HepG2 (cell line): ENCODE results near the gene BST1. TPM values are rescaled to one million over a fixed set of nuclear protein-coding genes. Genes with fewer than 3 reads are reported as not detected.

ENCODE experiments used
- ATAC-seq: fragments of 200-7000 bp; cut with Tn5 transposase; 3 replicates; pipeline ENCODE4 v1.9.1; 2020; ENCODE audit warnings: mild to moderate bottlenecking, moderate library complexity
- BruUV-seq: library from RNA; stranded (reverse); fragments of 400-500 nt; replicated peaks from 2 replicates; lab custom pipeline; 2021; lab: Mats Ljungman, UMichigan
- CTCF ChIA-PET: fragments of 300-600 bp; formaldehyde crosslinking; extraction: SDS; loops from one replicate; lab custom pipeline; 2021; ENCODE audit warnings: low total read pairs, inconsistent platforms, low intra/inter-chr PET ratio; lab: Yijun Ruan, JAX
- POLR2A ChIA-PET: fragments of 350-600 bp; sonication (Branson Sonifier 250); formaldehyde crosslinking; loops from one replicate; lab custom pipeline; 2020; ENCODE audit warnings: antibody characterized with exemption, inconsistent platforms; lab: Yijun Ruan, JAX
- DNase-seq: peaks from one replicate; pipeline ENCODE4 v3.0.0-alpha.2; 2015; ENCODE audit warnings: low spot score
- FAIRE-seq: peaks from 3 replicates; lab custom pipeline; 2011; peaks lifted over from hg19 to GRCh38; lab: Jason Lieb, UNC
- H2AFZ ChIP-seq: one replicate; pipeline ENCODE4 v1.6.1; 2011; ENCODE audit warnings: low read length, inconsistent platforms
- H3K27ac ChIP-seq: fragments of 300-600 bp; 3 replicates; pipeline ENCODE4 v1.8.0; 2011; ENCODE audit warnings: mixed run types, mild to moderate bottlenecking, mixed read lengths, low read length, inconsistent platforms; ENCODE audit not compliant: insufficient read depth; ENCODE audit errors: extremely low read length
- H3K27me3 ChIP-seq, 2 experiments: fragments of 200-600 bp in 1 of 2; 2 replicates in 1 of 2; 3 replicates in 1 of 2; pipeline versions ENCODE4 v1.6.0 to v1.8.0; 2011; ENCODE audit warnings: low read length in 2 of 2, mild to moderate bottlenecking in 2 of 2, moderate library complexity in 2 of 2, inconsistent platforms in 1 of 2; ENCODE audit not compliant: insufficient read depth in 2 of 2, control insufficient read depth in 1 of 2
- H3K36me3 ChIP-seq, 2 experiments: fragments of 200-600 bp in 1 of 2; replicated peaks in 1 of 2; 2 replicates in 1 of 2; 3 replicates in 1 of 2; pipeline versions ENCODE4 v1.5.1 to v1.8.0; 2011; ENCODE audit warnings: low read length in 2 of 2, inconsistent platforms in 1 of 2; ENCODE audit not compliant: insufficient read depth in 2 of 2, control insufficient read depth in 1 of 2
- H3K4me1 ChIP-seq: 2 replicates; pipeline ENCODE4 v1.5.1; 2012; ENCODE audit warnings: low read length, inconsistent platforms; ENCODE audit not compliant: insufficient read depth
- H3K4me2 ChIP-seq: 2 replicates; pipeline ENCODE4 v1.6.0; 2011; ENCODE audit warnings: low read depth, low read length, inconsistent platforms
- H3K4me3 ChIP-seq, 3 experiments: fragments of 200-600 bp in 1 of 3; sonication (generic), shearing (Covaris generic) in 1 of 3; replicated peaks in 1 of 3; 2 replicates each; pipeline ENCODE4 v1.5.1; 2011 to 2016; ENCODE audit warnings: low read length in 3 of 3, inconsistent platforms in 2 of 3, low read depth in 2 of 3, mild to moderate bottlenecking in 2 of 3, control low read depth in 1 of 3, mixed read lengths in 1 of 3; ENCODE audit not compliant: insufficient read depth in 1 of 3
- H3K79me2 ChIP-seq: one replicate; pipeline ENCODE4 v1.6.1; 2011; ENCODE audit warnings: low read length, inconsistent platforms; ENCODE audit not compliant: insufficient read depth
- H3K9ac ChIP-seq: 2 replicates; pipeline ENCODE4 v1.6.0; 2011; ENCODE audit warnings: mild to moderate bottlenecking, low read depth, low read length, inconsistent platforms; ENCODE audit not compliant: insufficient read depth
- H3K9me3 ChIP-seq: 2 replicates; pipeline ENCODE4 v1.5.1; 2012; ENCODE audit warnings: mild to moderate bottlenecking, low read length
- H4K20me1 ChIP-seq: 2 replicates; pipeline ENCODE4 v1.6.0; 2011; ENCODE audit warnings: inconsistent platforms, mild to moderate bottlenecking, low read length, moderate library complexity; ENCODE audit not compliant: insufficient read depth
- HNRNPLL ChIP-seq: fragments of 200-400 bp; formaldehyde crosslinking; IDR thresholded peaks from 2 replicates; pipeline ENCODE4 v1.6.1; 2017; ENCODE audit warnings: mild to moderate bottlenecking, low read depth, low read length; ENCODE audit not compliant: poor library complexity, severe bottlenecking
- KDM1A ChIP-seq: IDR thresholded peaks from 2 replicates; pipeline ENCODE4 v1.6.1; 2016; ENCODE audit warnings: missing compliant biosample characterization
- KDM2A ChIP-seq: sonication (generic); formaldehyde crosslinking; IDR thresholded peaks from 2 replicates; pipeline ENCODE4 v1.4.0; 2020; ENCODE audit warnings: low read depth, missing genetic modification reagents, borderline replicate concordance
- MZF1 ChIP-seq: sonication (generic); formaldehyde crosslinking; IDR thresholded peaks from 2 replicates; pipeline ENCODE4 v1.8.1; 2023; ENCODE audit warnings: mild to moderate bottlenecking, missing genetic modification reagents, borderline replicate concordance
- NFATC3 ChIP-seq: sonication (generic); formaldehyde crosslinking; IDR thresholded peaks from 2 replicates; pipeline ENCODE4 v1.5.1; 2020; ENCODE audit warnings: mild to moderate bottlenecking, missing genetic modification reagents
- PAWR ChIP-seq: sonication (generic); formaldehyde crosslinking; IDR thresholded peaks from 2 replicates; pipeline ENCODE4 v1.4.0; 2020; ENCODE audit warnings: missing genetic modification reagents, mild to moderate bottlenecking, borderline replicate concordance
- POLR2AphosphoS5 ChIP-seq: IDR thresholded peaks from 2 replicates; pipeline ENCODE4 v1.6.1; 2012; ENCODE audit warnings: low read depth, low read length
- PRPF4 ChIP-seq: fragments of 200-400 bp; formaldehyde crosslinking; IDR thresholded peaks from 2 replicates; pipeline ENCODE4 v1.6.1; 2016; ENCODE audit warnings: low read length, low read depth; ENCODE audit not compliant: poor library complexity, severe bottlenecking
- RELA ChIP-seq: sonication (generic); formaldehyde crosslinking; IDR thresholded peaks from 2 replicates; pipeline ENCODE4 v1.4.0; 2020; ENCODE audit warnings: missing genetic modification reagents
- ZBTB7A ChIP-seq: sonication (generic); formaldehyde crosslinking; IDR thresholded peaks from 2 replicates; pipeline ENCODE4 v1.8.0; 2022; ENCODE audit warnings: mild to moderate bottlenecking, missing genetic modification reagents
- ZBTB8A ChIP-seq: sonication (generic); formaldehyde crosslinking; IDR thresholded peaks from 2 replicates; pipeline ENCODE4 v1.4.0; 2020; ENCODE audit warnings: mild to moderate bottlenecking, low read depth, missing genetic modification reagents, borderline replicate concordance
- ZNF33B ChIP-seq: sonication (generic); formaldehyde crosslinking; IDR thresholded peaks from 2 replicates; pipeline ENCODE4 v1.5.1; 2020; ENCODE audit warnings: mild to moderate bottlenecking, missing genetic modification reagents
- WGBS: methylation state at CpG from one replicate; pipeline ENCODE4 v1.1.6; 2017; ENCODE audit warnings: low lambda C conversion rate; 5-methylcytosine and 5-hydroxymethylcytosine counted together
- in situ Hi-C: cut with HindIII; loops from 2 replicates; pipeline ENCODE4 v1.10.0; 2017; ENCODE audit warnings: low pct_unique_long_range_greater_than_20kb; ENCODE audit not compliant: extremely low pct_ligation_motif_present
- intact Hi-C: fragments of 100-400 bp; cut with micrococcal nuclease; formaldehyde crosslinking; loops from one replicate; pipeline ENCODE4 v1.10.0; 2022; ENCODE audit not compliant: unreplicated experiment
- polyA plus RNA-seq, 8 experiments: library from polyadenylated mRNA; depleted of rRNA in 3 of 8; stranded (reverse) in 7 of 8; unstranded in 1 of 8; fragments of >200 nt; fragmentation: Illumina TruSeq in 4 of 8; extraction: Trizol in 4 of 8; gene quantifications; 2 replicates each; pipeline versions ENCODE4 v1.2.1 to v1.2.3, GENCODE V29; 2011 to 2016; ENCODE audit warnings: low read depth in 4 of 8, missing spikeins in 1 of 8, mixed read lengths in 1 of 8; ENCODE audit not compliant: insufficient read depth in 1 of 8
- total RNA-seq, 5 experiments: library from RNA; depleted of rRNA; stranded (reverse); fragments of >200 nt; fragmentation: Illumina TruSeq; extraction: Trizol; gene quantifications; 2 replicates each; pipeline ENCODE4 v1.2.3, GENCODE V29; 2016; ENCODE audit warnings: low read depth in 1 of 5
- TF ChIP-seq, protein P1 (sequence below): sonication (generic); formaldehyde crosslinking; IDR thresholded peaks from 2 replicates; pipeline ENCODE4 v1.4.0; 2020; ENCODE audit warnings: missing genetic modification reagents

Gene BST1
- total and polyA plus RNA-seq, 2 of the 13 experiments (the other 11 are each of a cell fraction or from before 2014, with no cell fraction given), result 0.09 to 0.49 TPM

GRCh38 chr4:15755321-15756155 is 52.7 kb downstream of the BST1 start:
- H3K36me3 ChIP-seq, result no peaks in the 10 kb centered on the region
- FAIRE-seq, result no peak
- H3K27me3 ChIP-seq, result peaks cover 0 to 2% of the 10 kb centered on the region in 2 experiments; a peak in 2 of 5 replicates
- H2AFZ ChIP-seq, result no peak overlapping the region
- TF ChIP-seq MZF1 (CRISPR knock-in tag), result no peak
- TF ChIP-seq, protein P1, sequence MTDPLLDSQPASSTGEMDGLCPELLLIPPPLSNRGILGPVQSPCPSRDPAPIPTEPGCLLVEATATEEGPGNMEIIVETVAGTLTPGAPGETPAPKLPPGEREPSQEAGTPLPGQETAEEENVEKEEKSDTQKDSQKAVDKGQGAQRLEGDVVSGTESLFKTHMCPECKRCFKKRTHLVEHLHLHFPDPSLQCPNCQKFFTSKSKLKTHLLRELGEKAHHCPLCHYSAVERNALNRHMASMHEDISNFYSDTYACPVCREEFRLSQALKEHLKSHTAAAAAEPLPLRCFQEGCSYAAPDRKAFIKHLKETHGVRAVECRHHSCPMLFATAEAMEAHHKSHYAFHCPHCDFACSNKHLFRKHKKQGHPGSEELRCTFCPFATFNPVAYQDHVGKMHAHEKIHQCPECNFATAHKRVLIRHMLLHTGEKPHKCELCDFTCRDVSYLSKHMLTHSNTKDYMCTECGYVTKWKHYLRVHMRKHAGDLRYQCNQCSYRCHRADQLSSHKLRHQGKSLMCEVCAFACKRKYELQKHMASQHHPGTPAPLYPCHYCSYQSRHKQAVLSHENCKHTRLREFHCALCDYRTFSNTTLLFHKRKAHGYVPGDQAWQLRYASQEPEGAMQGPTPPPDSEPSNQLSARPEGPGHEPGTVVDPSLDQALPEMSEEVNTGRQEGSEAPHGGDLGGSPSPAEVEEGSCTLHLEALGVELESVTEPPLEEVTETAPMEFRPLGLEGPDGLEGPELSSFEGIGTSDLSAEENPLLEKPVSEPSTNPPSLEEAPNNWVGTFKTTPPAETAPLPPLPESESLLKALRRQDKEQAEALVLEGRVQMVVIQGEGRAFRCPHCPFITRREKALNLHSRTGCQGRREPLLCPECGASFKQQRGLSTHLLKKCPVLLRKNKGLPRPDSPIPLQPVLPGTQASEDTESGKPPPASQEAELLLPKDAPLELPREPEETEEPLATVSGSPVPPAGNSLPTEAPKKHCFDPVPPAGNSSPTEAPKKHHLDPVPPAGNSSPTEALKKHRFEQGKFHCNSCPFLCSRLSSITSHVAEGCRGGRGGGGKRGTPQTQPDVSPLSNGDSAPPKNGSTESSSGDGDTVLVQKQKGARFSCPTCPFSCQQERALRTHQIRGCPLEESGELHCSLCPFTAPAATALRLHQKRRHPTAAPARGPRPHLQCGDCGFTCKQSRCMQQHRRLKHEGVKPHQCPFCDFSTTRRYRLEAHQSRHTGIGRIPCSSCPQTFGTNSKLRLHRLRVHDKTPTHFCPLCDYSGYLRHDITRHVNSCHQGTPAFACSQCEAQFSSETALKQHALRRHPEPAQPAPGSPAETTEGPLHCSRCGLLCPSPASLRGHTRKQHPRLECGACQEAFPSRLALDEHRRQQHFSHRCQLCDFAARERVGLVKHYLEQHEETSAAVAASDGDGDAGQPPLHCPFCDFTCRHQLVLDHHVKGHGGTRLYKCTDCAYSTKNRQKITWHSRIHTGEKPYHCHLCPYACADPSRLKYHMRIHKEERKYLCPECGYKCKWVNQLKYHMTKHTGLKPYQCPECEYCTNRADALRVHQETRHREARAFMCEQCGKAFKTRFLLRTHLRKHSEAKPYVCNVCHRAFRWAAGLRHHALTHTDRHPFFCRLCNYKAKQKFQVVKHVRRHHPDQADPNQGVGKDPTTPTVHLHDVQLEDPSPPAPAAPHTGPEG (CRISPR knock-in tag), result no peak
- TF ChIP-seq KDM1A (CRISPR knock-in tag), result no peak
- TF ChIP-seq PRPF4, result no peak
- no peak for TF ChIP-seq ZBTB8A
- TF ChIP-seq RELA, result no peak
- TF ChIP-seq ZBTB7A (CRISPR knock-in tag), result no peak
- TF ChIP-seq NFATC3 (CRISPR knock-in tag), result no peak
- no peak for TF ChIP-seq PAWR (CRISPR knock-in tag)
- no peak for TF ChIP-seq KDM2A
- no peak for TF ChIP-seq ZNF33B (CRISPR knock-in tag)
- no peak for TF ChIP-seq POLR2AphosphoS5
- TF ChIP-seq HNRNPLL, result no peak
- TF ChIP-seq, all 625 proteins: peak for 0
- no peaks in the 10 kb centered on the region for H3K79me2 ChIP-seq
- ATAC-seq, result no peak
- H3K9ac ChIP-seq, result no peak overlapping the region
- intact Hi-C loops, result loop anchor here (1.0 kb wide), 1 partner anchor 25 kb away; no protein-coding TSS in a partner anchor
- DNase-seq, result no peak
- peaks cover 5% of the 10 kb centered on the region; the same call in 1 of the 2 replicates for H3K4me1 ChIP-seq
- no peaks in the 10 kb centered on the region for H3K9me3 ChIP-seq
- H3K27ac ChIP-seq, result no peak overlapping the region
- in situ Hi-C loops, result no loop called here
- H4K20me1 ChIP-seq, result no peaks in the 10 kb centered on the region
- WGBS, result 3% methylated on average over 4 of the region's 4 CpGs
- no peak overlapping the region for H3K4me3 ChIP-seq
- BruUV-seq, result no TSS peak
- ChIA-PET POLR2A (no interaction called here), CTCF (interaction anchor here (1.2 to 1.3 kb wide), 2 partner anchors 25 to 26 kb away, joined by 3 read pairs; no protein-coding TSS in a partner anchor)
- no peak overlapping the region for H3K4me2 ChIP-seq
